Measurements from ENCODE around the gene MYD88.
A peak's percentile ranks its signal among the peaks of the same experiment; 100 is the strongest.
"Not testable (repeated sequence)": the region's sequence is repeated elsewhere in the genome, so short reads cannot be mapped to it uniquely, and the experiment has no call there.

The MYD88 gene

GRCh38 chr3:38142959-38143358 is 4.5 kb downstream of the MYD88 start:
- DNase-seq (ENCODE audit: low read depth), result no peak

- DNase-seq (ENCODE audit: low read depth), result no peak
These were observed 5.0 kb downstream of the MYD88 start for GRCh38 chr3:38143511-38143910.

- DNase-seq (ENCODE audit: low read depth), result no peak
These were observed 8.0 kb downstream of the MYD88 start for GRCh38 chr3:38146504-38146903.

GRCh38 chr3:38147421-38147820 is 9.0 kb downstream of the MYD88 start:
- no peak for DNase-seq (ENCODE audit: low read depth)

- DNase-seq (ENCODE audit: low read depth), result no peak
These were observed 9.9 kb downstream of the MYD88 start for GRCh38 chr3:38148311-38148882.

- DNase-seq (ENCODE audit: low read depth), result no peak
These were observed 11.2 kb downstream of the MYD88 start for GRCh38 chr3:38149708-38150107.

GRCh38 chr3:38150780-38151528 is 12.5 kb downstream of the MYD88 start:
- no peak for DNase-seq (ENCODE audit: low read depth)

GRCh38 chr3:38151667-38152265 is 13.3 kb downstream of the MYD88 start:
- DNase-seq (ENCODE audit: low read depth), result no peak

GRCh38 chr3:38152609-38153008 is 14.1 kb downstream of the MYD88 start:
- no peak for DNase-seq (ENCODE audit: low read depth)

GRCh38 chr3:38153221-38153620 is 14.8 kb downstream of the MYD88 start:
- DNase-seq (ENCODE audit: low read depth), result no peak

GRCh38 chr3:38154033-38154494 is 15.6 kb downstream of the MYD88 start:
- no peak for DNase-seq (ENCODE audit: low read depth)

- no peak for DNase-seq (ENCODE audit: low read depth)
These were observed 16.3 kb downstream of the MYD88 start for GRCh38 chr3:38154625-38155255.

- no peak for DNase-seq (ENCODE audit: low read depth)
These were observed 17.4 kb downstream of the MYD88 start for GRCh38 chr3:38155825-38156224.

- DNase-seq (ENCODE audit: low read depth), result no peak
These were observed 18.7 kb downstream of the MYD88 start for GRCh38 chr3:38157117-38157516.

GRCh38 chr3:38157595-38157994 is 19.1 kb downstream of the MYD88 start:
- no peak for DNase-seq (ENCODE audit: low read depth)

GRCh38 chr3:38158472-38158871 is 20.0 kb downstream of the MYD88 start:
- no peak for DNase-seq (ENCODE audit: low read depth)

GRCh38 chr3:38160704-38161103 is 22.2 kb downstream of the MYD88 start:
- DNase-seq (ENCODE audit: low read depth), result not testable (repeated sequence)

GRCh38 chr3:38163117-38163840 is 24.8 kb downstream of the MYD88 start:
- no peak for DNase-seq (ENCODE audit: low read depth)

- DNase-seq (ENCODE audit: low read depth), result no peak
These were observed 25.6 kb downstream of the MYD88 start for GRCh38 chr3:38163841-38164642.

GRCh38 chr3:38164643-38164951 is 26.1 kb downstream of the MYD88 start:
- DNase-seq (ENCODE audit: low read depth), result no peak

GRCh38 chr3:38164952-38165721 is 26.7 kb downstream of the MYD88 start, which contains the start of gene OXSR1:
Gene OXSR1 (plus strand): TSS chr3:38165537. CDS start chr3:38165877, 340 bp downstream.
- peak; percentile 92 for DNase-seq (ENCODE audit: low read depth)

Data from stimulated activated CD8-positive, alpha-beta memory T cell treated with anti-CD3 and anti-CD28 coated beads, Interleukin-4, amount 100 ng/mL, for 24 hours (primary cell).